NT2/D1 (cell line): ENCODE measurements around the gene ZNF322.
"Not testable (repeated sequence)": the region's sequence is repeated elsewhere in the genome, so short reads cannot be mapped to it uniquely, and the experiment has no call there.

Experiments used
- SUZ12 ChIP-seq: IDR thresholded peaks from 2 replicates; pipeline ENCODE4 v1.6.1; 2011; ENCODE audit not compliant: insufficient read length, insufficient read depth; ENCODE audit errors: extremely low read depth
- YY1 ChIP-seq: IDR thresholded peaks from 2 replicates; pipeline ENCODE4 v1.6.1; 2011; ENCODE audit not compliant: insufficient read length, insufficient read depth
- ZNF274 ChIP-seq: IDR thresholded peaks from 2 replicates; pipeline ENCODE4 v1.6.1; 2011; ENCODE audit warnings: mild to moderate bottlenecking, low read depth, low read length

DNA sequence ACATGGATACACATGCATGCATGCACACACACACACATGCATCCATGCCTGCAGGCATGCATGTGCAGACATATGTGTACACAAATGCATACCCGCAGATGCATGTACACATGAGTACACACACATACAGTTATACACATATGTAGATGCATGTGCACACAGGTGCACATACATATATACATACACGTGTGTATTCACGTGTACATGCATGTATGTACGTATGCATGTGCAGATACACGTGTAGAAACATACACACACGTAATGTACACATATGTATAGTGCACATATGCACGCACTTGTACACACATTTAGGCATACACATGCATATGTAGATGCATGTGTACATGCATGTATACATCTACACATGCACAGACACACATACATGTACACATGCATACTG lies 11.0 kb upstream of the ZNF322 start:
- TF ChIP-seq YY1, SUZ12, ZNF274: not testable (repeated sequence)
